ENCODE results near the gene CEP135.

CEP135 gene

GRCh38 chr4:55947912-55948725, 626 bp upstream of the CEP135 start:
- DNase-seq = peak; percentile 79 to 92
- peaks cover 0 to 11% of the 10 kb centered on the region in 2 experiments for H3K4me1 ChIP-seq (ENCODE audit: control insufficient read depth in 1 of 2, insufficient read depth in 2 of 2, low read length in 2 of 2)
- peaks cover 10% of the 10 kb centered on the region for H3K79me1 ChIP-seq (ENCODE audit: low read length)
- peaks cover 7% of the 10 kb centered on the region for H3K79me2 ChIP-seq (ENCODE audit: control insufficient read depth, insufficient read depth, low read length, poor library complexity)
- peak overlapping the region; percentile 67 for H3K4me3 ChIP-seq (ENCODE audit: low read depth, low read length)
- H2AK5ac ChIP-seq (ENCODE audit: low read length) = no peak overlapping the region
- peak overlapping the region; percentile 34 for H2BK120ac ChIP-seq (ENCODE audit: insufficient read depth, low read length, poor library complexity)
- H3K14ac ChIP-seq (ENCODE audit: low read length) = peak overlapping the region; percentile 46
- H3K9ac ChIP-seq (ENCODE audit: low read length) = peak overlapping the region; percentile 3
- H3K4me2 ChIP-seq (ENCODE audit: low read length) = peak overlapping the region; percentile 83
- peak overlapping the region; percentile 97 for H3K27ac ChIP-seq (ENCODE audit: low read depth, low read length)
- no peaks in the 10 kb centered on the region for H3K9me3 ChIP-seq (ENCODE audit: insufficient read depth, low read depth, low read length)
- no CpG with 5 or more reads among the region's 19 CpGs for WGBS (ENCODE audit: extremely low coverage, insufficient coverage, insufficient read length)
- H3K18ac ChIP-seq (ENCODE audit: low read length) = peak overlapping the region; percentile 90
- H3K4ac ChIP-seq (ENCODE audit: low read depth, low read length) = no peak overlapping the region
- peak overlapping the region; percentile 82 for H2AFZ ChIP-seq (ENCODE audit: insufficient read depth, low read length, poor library complexity)
- H2BK5ac ChIP-seq (ENCODE audit: low read depth, low read length, poor library complexity) = no peak overlapping the region
- H4K8ac ChIP-seq (ENCODE audit: low read depth, low read length) = peak overlapping the region; percentile 98
- H3K23ac ChIP-seq (ENCODE audit: low read length) = no peak overlapping the region
- H3K36me3 ChIP-seq (ENCODE audit: control insufficient read depth in 1 of 2, insufficient read depth in 2 of 2, low read length in 2 of 2) = no peaks in the 10 kb centered on the region
- H2BK12ac ChIP-seq (ENCODE audit: low read length) = peak overlapping the region; percentile 11
- peak overlapping the region; percentile 99 for H4K91ac ChIP-seq (ENCODE audit: low read depth, low read length)
- H3K27me3 ChIP-seq (ENCODE audit: insufficient read depth, low read length) = no peaks in the 10 kb centered on the region
- H4K12ac ChIP-seq (ENCODE audit: low read depth, low read length) = peak overlapping the region; percentile 83

DNA sequence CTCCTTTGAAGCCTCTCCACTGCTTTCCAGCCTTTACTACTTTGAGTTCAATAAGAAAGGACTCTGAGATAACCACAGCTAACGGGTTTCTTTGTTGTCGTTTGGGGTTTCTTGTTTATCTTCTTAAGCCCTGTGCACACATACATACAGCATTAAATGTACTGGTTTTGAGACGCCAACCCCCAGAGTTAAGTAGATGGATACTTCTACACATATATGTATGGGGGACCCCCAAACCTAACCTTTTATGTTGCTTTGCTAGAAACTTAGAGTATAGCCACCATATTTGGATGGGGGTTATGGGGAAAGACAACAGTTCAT, 697 bp downstream of the CEP135 start:
- Histone ChIP-seq H3K27ac (ENCODE audit: low read depth, low read length) (peak overlapping the region; percentile 97), H2AFZ (ENCODE audit: insufficient read depth, low read length, poor library complexity) (peak overlapping the region; percentile 100), H4K8ac (ENCODE audit: low read depth, low read length) (peak overlapping the region; percentile 86), H2BK12ac (ENCODE audit: low read length) (no peak overlapping the region), H3K4me1 (ENCODE audit: control insufficient read depth in 1 of 2, insufficient read depth in 2 of 2, low read length in 2 of 2) (peaks cover 0 to 11% of the 10 kb centered on the region in 2 experiments), H2BK5ac (ENCODE audit: low read depth, low read length, poor library complexity) (peak overlapping the region; percentile 69), H3K4ac (ENCODE audit: low read depth, low read length) (no peak overlapping the region), H3K4me2 (ENCODE audit: low read length) (peak overlapping the region; percentile 72), H2BK120ac (ENCODE audit: insufficient read depth, low read length, poor library complexity) (peak overlapping the region; percentile 49), H3K18ac (ENCODE audit: low read length) (no peak overlapping the region), H3K27me3 (ENCODE audit: insufficient read depth, low read length) (no peaks in the 10 kb centered on the region), H3K9me3 (ENCODE audit: insufficient read depth, low read depth, low read length) (no peaks in the 10 kb centered on the region), H3K4me3 (ENCODE audit: low read depth, low read length) (peak overlapping the region; percentile 91), H3K79me2 (ENCODE audit: control insufficient read depth, insufficient read depth, low read length, poor library complexity) (peaks cover 7% of the 10 kb centered on the region), H4K12ac (ENCODE audit: low read depth, low read length) (no peak overlapping the region), H2AK5ac (ENCODE audit: low read length) (no peak overlapping the region), H3K36me3 (ENCODE audit: control insufficient read depth in 1 of 2, insufficient read depth in 2 of 2, low read length in 2 of 2) (no peaks in the 10 kb centered on the region), H3K9ac (ENCODE audit: low read length) (peak overlapping the region; percentile 81), H3K79me1 (ENCODE audit: low read length) (peaks cover 10% of the 10 kb centered on the region), H3K14ac (ENCODE audit: low read length) (peak overlapping the region; percentile 63), H3K23ac (ENCODE audit: low read length) (no peak overlapping the region), H4K91ac (ENCODE audit: low read depth, low read length) (peak overlapping the region; percentile 54)
- no peak for DNase-seq
- WGBS (ENCODE audit: extremely low coverage, insufficient coverage, insufficient read length) = no CpG with 5 or more reads among the region's 3 CpGs

GRCh38 chr4:55951191-55951922, 2.6 kb downstream of the CEP135 start:
- peaks cover 0 to 11% of the 10 kb centered on the region in 2 experiments for H3K4me1 ChIP-seq (ENCODE audit: control insufficient read depth in 1 of 2, insufficient read depth in 2 of 2, low read length in 2 of 2)
- no peak overlapping the region for H3K27ac ChIP-seq (ENCODE audit: low read depth, low read length)
- H3K4me2 ChIP-seq (ENCODE audit: low read length) = no peak overlapping the region
- no peak overlapping the region for H2BK5ac ChIP-seq (ENCODE audit: low read depth, low read length, poor library complexity)
- no peak overlapping the region for H4K8ac ChIP-seq (ENCODE audit: low read depth, low read length)
- no peak overlapping the region for H2BK12ac ChIP-seq (ENCODE audit: low read length)
- H2AFZ ChIP-seq (ENCODE audit: insufficient read depth, low read length, poor library complexity) = no peak overlapping the region
- H2BK120ac ChIP-seq (ENCODE audit: insufficient read depth, low read length, poor library complexity) = no peak overlapping the region
- H4K12ac ChIP-seq (ENCODE audit: low read depth, low read length) = no peak overlapping the region
- no peaks in the 10 kb centered on the region for H3K27me3 ChIP-seq (ENCODE audit: insufficient read depth, low read length)
- no peak overlapping the region for H3K18ac ChIP-seq (ENCODE audit: low read length)
- no peak overlapping the region for H4K91ac ChIP-seq (ENCODE audit: low read depth, low read length)
- peaks cover 7% of the 10 kb centered on the region for H3K79me2 ChIP-seq (ENCODE audit: control insufficient read depth, insufficient read depth, low read length, poor library complexity)
- H3K9me3 ChIP-seq (ENCODE audit: insufficient read depth, low read depth, low read length) = no peaks in the 10 kb centered on the region
- no peak overlapping the region for H3K4me3 ChIP-seq (ENCODE audit: low read depth, low read length)
- no peak overlapping the region for H3K23ac ChIP-seq (ENCODE audit: low read length)
- H3K14ac ChIP-seq (ENCODE audit: low read length) = no peak overlapping the region
- H3K79me1 ChIP-seq (ENCODE audit: low read length) = peaks cover 10% of the 10 kb centered on the region
- no peak for DNase-seq
- WGBS (ENCODE audit: extremely low coverage, insufficient coverage, insufficient read length) = no CpG with 5 or more reads among the region's 5 CpGs
- no peak overlapping the region for H2AK5ac ChIP-seq (ENCODE audit: low read length)
- H3K4ac ChIP-seq (ENCODE audit: low read depth, low read length) = no peak overlapping the region
- H3K9ac ChIP-seq (ENCODE audit: low read length) = no peak overlapping the region
- peaks cover 1 to 4% of the 10 kb centered on the region in 2 experiments for H3K36me3 ChIP-seq (ENCODE audit: control insufficient read depth in 1 of 2, insufficient read depth in 2 of 2, low read length in 2 of 2)

GRCh38 chr4:55955710-55956109, 7.0 kb downstream of the CEP135 start:
- Histone ChIP-seq H4K91ac (ENCODE audit: low read depth, low read length) (no peak overlapping the region), H3K14ac (ENCODE audit: low read length) (no peak overlapping the region), H3K27ac (ENCODE audit: low read depth, low read length) (no peak overlapping the region), H3K36me3 (ENCODE audit: control insufficient read depth in 1 of 2, insufficient read depth in 2 of 2, low read length in 2 of 2) (peaks cover 1 to 10% of the 10 kb centered on the region in 2 experiments), H3K4me2 (ENCODE audit: low read length) (no peak overlapping the region), H3K23ac (ENCODE audit: low read length) (no peak overlapping the region), H2AFZ (ENCODE audit: insufficient read depth, low read length, poor library complexity) (no peak overlapping the region), H3K27me3 (ENCODE audit: insufficient read depth, low read length) (no peaks in the 10 kb centered on the region), H4K12ac (ENCODE audit: low read depth, low read length) (no peak overlapping the region), H3K18ac (ENCODE audit: low read length) (no peak overlapping the region), H2AK5ac (ENCODE audit: low read length) (no peak overlapping the region), H3K79me1 (ENCODE audit: low read length) (no peaks in the 10 kb centered on the region), H2BK120ac (ENCODE audit: insufficient read depth, low read length, poor library complexity) (no peak overlapping the region), H3K4me1 (ENCODE audit: control insufficient read depth in 1 of 2, insufficient read depth in 2 of 2, low read length in 2 of 2) (no peaks in the 10 kb centered on the region), H3K9ac (ENCODE audit: low read length) (no peak overlapping the region), H2BK5ac (ENCODE audit: low read depth, low read length, poor library complexity) (no peak overlapping the region), H3K79me2 (ENCODE audit: control insufficient read depth, insufficient read depth, low read length, poor library complexity) (no peaks in the 10 kb centered on the region), H3K4me3 (ENCODE audit: low read depth, low read length) (no peak overlapping the region), H3K9me3 (ENCODE audit: insufficient read depth, low read depth, low read length) (no peaks in the 10 kb centered on the region), H4K8ac (ENCODE audit: low read depth, low read length) (no peak overlapping the region), H2BK12ac (ENCODE audit: low read length) (no peak overlapping the region), H3K4ac (ENCODE audit: low read depth, low read length) (no peak overlapping the region)
- no peak for DNase-seq
- no CpG with 5 or more reads among the region's 1 CpG for WGBS (ENCODE audit: extremely low coverage, insufficient coverage, insufficient read length)

All from trophoblast cell (in vitro differentiated cells and primary cell).